ENCODE data around the gene SLC37A1.

SLC37A1 gene

DNA sequence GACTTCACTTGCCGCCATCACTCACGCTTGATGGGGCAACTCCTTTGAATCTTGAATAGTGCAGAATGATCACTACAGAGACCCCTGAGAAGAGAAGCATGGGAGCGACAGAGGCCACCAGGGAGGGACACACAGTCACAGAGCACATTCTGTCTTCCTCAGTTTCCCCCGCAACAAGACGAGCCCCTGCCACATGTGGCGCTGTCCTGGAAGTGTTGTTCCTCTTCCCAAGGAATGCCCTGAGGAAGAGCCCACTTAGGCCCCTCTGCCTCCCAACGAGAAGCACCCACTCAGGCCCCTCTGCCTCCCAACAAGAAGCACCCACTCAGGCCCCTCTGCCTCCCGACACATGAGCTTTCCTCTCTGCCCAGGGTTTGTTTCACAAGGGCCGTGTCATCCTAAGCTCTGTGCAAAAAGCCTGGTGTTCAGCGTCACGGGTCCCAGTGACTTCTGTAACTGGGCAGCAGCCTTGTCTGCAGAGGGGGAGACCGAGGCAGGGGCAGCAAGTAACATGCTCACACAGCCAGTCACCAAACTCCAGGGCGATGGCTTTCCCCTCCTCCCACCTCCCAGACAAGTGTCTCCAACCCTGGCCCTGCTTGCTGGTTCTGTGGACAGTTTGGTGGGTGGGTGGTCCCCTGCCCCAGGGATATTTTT is 19.8 kb downstream of the SLC37A1 start:
- Histone ChIP-seq H3K79me1 (ENCODE audit: low read length) (no peaks in the 10 kb centered on the region), H2AK5ac (ENCODE audit: low read length) (no peak overlapping the region), H3K27me3 (ENCODE audit: insufficient read depth, low read length, poor library complexity) (no peaks in the 10 kb centered on the region), H4K8ac (ENCODE audit: low read depth, low read length) (no peak overlapping the region), H3K4me2 (ENCODE audit: low read length) (no peak overlapping the region), H3K18ac (ENCODE audit: low read length) (no peak overlapping the region), H3K4me3 (ENCODE audit: low read length) (no peak overlapping the region), H3K27ac (ENCODE audit: low read depth, low read length) (no peak overlapping the region), H3K4me1 (ENCODE audit: control insufficient read depth, low read depth, low read length) (no peaks in the 10 kb centered on the region), H3K23ac (ENCODE audit: low read length) (no peak overlapping the region), H2BK120ac (ENCODE audit: low read depth, low read length) (no peak overlapping the region), H3K9ac (ENCODE audit: low read length) (no peak overlapping the region), H2BK5ac (ENCODE audit: low read length) (no peak overlapping the region), H3K36me3 (ENCODE audit: control insufficient read depth, insufficient read depth, low read length) (no peaks in the 10 kb centered on the region), H3K4ac (ENCODE audit: low read depth, low read length) (no peak overlapping the region), H4K5ac (ENCODE audit: low read length) (no peak overlapping the region), H3K79me2 (ENCODE audit: control insufficient read depth, insufficient read depth, low read length) (no peaks in the 10 kb centered on the region), H2BK15ac (replicated peaks; ENCODE audit: low read depth) (no peak overlapping the region), H3K56ac (ENCODE audit: low read length) (no peak overlapping the region)
- DNase-seq: no peak
- no CpG with 5 or more reads among the region's 13 CpGs for WGBS (ENCODE audit: extremely low coverage, insufficient coverage, low lambda C conversion rate)

DNA sequence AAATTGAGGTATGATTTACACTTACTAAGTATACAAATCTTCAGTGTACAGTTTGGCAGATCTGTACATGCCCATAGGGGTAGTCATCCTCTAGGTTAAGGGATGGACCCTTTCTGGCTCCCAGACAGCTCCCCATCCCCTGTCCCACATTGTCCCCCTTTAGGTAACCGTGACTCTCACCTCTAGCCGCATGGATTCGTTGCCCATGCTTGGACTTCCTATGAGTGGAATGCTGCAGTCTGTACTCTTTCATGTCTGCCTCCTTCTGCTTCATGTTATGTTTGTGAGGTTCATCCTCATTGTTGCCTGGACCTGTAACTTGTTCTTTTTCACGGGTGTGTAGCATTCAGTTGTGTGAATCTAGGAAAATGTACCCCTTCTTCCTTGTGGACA is 20.3 kb downstream of the SLC37A1 start:
- WGBS (ENCODE audit: extremely low coverage, insufficient coverage, low lambda C conversion rate): no CpG with 5 or more reads among the region's 4 CpGs
- H3K56ac ChIP-seq (ENCODE audit: low read length): peak overlapping the region; percentile 25
- no peak overlapping the region for H2BK15ac ChIP-seq (replicated peaks; ENCODE audit: low read depth)
- H2AK5ac ChIP-seq (ENCODE audit: low read length): no peak overlapping the region
- no peaks in the 10 kb centered on the region for H3K27me3 ChIP-seq (ENCODE audit: insufficient read depth, low read length, poor library complexity)
- H3K27ac ChIP-seq (ENCODE audit: low read depth, low read length): no peak overlapping the region
- H3K79me1 ChIP-seq (ENCODE audit: low read length): no peaks in the 10 kb centered on the region
- H3K18ac ChIP-seq (ENCODE audit: low read length): no peak overlapping the region
- no peaks in the 10 kb centered on the region for H3K36me3 ChIP-seq (ENCODE audit: control insufficient read depth, insufficient read depth, low read length)
- H3K23ac ChIP-seq (ENCODE audit: low read length): no peak overlapping the region
- H4K5ac ChIP-seq (ENCODE audit: low read length): no peak overlapping the region
- H3K4me1 ChIP-seq (ENCODE audit: control insufficient read depth, low read depth, low read length): no peaks in the 10 kb centered on the region
- H3K4ac ChIP-seq (ENCODE audit: low read depth, low read length): no peak overlapping the region
- H3K4me3 ChIP-seq (ENCODE audit: low read length): no peak overlapping the region
- H3K79me2 ChIP-seq (ENCODE audit: control insufficient read depth, insufficient read depth, low read length): no peaks in the 10 kb centered on the region
- no peak overlapping the region for H2BK5ac ChIP-seq (ENCODE audit: low read length)
- no peak for DNase-seq
- H4K8ac ChIP-seq (ENCODE audit: low read depth, low read length): no peak overlapping the region
- H3K4me2 ChIP-seq (ENCODE audit: low read length): no peak overlapping the region
- no peak overlapping the region for H3K9ac ChIP-seq (ENCODE audit: low read length)
- H2BK120ac ChIP-seq (ENCODE audit: low read depth, low read length): no peak overlapping the region

DNA sequence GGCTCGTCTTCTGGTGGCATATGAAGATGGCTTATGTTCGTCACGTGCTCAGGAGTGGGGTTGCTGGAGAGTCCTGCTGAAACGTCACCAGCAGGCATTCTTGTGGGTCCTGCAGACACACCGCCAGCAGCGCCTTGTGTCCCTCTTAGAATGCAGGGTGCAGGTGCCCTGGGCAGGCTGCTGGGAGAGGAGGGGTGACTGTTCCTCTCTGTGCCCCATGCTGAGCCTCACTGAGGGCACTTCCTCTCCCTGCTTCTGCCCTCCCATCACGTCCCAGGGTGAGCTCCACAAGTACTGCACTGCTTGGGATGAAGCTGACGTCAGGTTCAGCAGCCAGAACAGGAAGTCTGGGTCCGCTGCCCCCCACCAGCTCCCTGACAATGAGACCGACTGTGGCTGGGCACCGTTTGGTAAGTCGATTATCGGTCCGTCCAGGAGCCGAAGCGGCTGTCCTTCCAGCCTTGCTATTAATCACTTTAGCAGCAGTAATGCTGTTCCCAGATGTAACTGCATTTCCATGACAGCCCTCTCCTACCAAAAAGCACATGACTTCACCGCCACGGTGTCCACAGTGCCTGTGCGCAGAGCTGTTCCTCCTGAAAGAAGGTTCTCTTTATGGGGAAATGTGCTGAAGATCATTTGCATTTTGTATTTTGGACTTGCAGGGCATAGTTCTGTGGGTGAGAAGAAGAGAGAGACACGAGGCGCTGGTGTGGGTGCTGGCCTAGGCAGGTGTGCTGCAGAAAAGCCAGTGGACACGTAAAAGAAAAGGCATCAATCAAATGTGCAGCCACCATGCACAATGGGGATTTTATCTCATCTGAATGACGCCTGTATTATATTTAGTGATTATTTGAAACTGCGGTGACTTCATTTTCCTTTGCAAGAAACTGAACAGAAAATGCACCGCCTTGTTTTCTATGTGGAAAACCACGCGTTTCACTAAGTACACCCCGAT is 21.0 kb downstream of the SLC37A1 start:
- Histone ChIP-seq H3K9ac (ENCODE audit: low read length) (no peak overlapping the region), H3K36me3 (ENCODE audit: control insufficient read depth, insufficient read depth, low read length) (no peaks in the 10 kb centered on the region), H2BK5ac (ENCODE audit: low read length) (no peak overlapping the region), H3K27ac (ENCODE audit: low read depth, low read length) (no peak overlapping the region), H3K79me1 (ENCODE audit: low read length) (no peaks in the 10 kb centered on the region), H3K4me1 (ENCODE audit: control insufficient read depth, low read depth, low read length) (no peaks in the 10 kb centered on the region), H3K18ac (ENCODE audit: low read length) (no peak overlapping the region), H2AK5ac (ENCODE audit: low read length) (no peak overlapping the region), H3K4ac (ENCODE audit: low read depth, low read length) (no peak overlapping the region), H2BK120ac (ENCODE audit: low read depth, low read length) (no peak overlapping the region), H3K56ac (ENCODE audit: low read length) (no peak overlapping the region), H4K5ac (ENCODE audit: low read length) (no peak overlapping the region), H3K4me3 (ENCODE audit: low read length) (no peak overlapping the region), H3K23ac (ENCODE audit: low read length) (no peak overlapping the region), H3K4me2 (ENCODE audit: low read length) (no peak overlapping the region), H3K79me2 (ENCODE audit: control insufficient read depth, insufficient read depth, low read length) (no peaks in the 10 kb centered on the region), H4K8ac (ENCODE audit: low read depth, low read length) (no peak overlapping the region), H2BK15ac (replicated peaks; ENCODE audit: low read depth) (no peak overlapping the region), H3K27me3 (ENCODE audit: insufficient read depth, low read length, poor library complexity) (no peaks in the 10 kb centered on the region)
- no peak for DNase-seq
- no CpG with 5 or more reads among the region's 28 CpGs for WGBS (ENCODE audit: extremely low coverage, insufficient coverage, low lambda C conversion rate)

DNA sequence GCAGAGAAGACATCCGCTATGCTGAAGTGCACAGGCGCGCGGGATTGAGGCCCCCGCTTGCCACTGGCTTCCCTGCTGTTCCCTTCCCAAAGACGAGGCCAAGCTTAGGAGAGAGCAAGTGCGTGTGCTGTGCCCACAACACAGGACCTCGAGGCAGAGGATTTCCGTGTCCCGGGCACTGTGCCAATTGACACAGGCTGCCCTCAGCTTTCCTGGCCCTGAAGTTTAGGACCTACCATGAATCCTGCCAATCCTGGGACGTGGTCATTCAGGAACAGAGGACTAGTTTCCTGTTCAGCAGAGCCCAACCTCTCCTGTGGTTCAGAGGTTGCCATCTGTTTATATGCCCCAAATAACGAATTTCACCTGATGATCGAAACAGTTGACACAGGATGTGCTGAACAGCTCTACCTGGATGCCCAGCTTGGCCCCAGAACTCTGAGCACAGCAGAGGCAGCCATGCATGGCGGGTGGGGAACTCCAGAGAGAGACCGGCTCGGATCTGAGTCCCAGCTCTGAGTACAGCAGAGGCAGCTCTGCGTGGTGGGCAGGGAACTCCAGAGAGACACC is 22.0 kb downstream of the SLC37A1 start:
- no peaks in the 10 kb centered on the region for H3K36me3 ChIP-seq (ENCODE audit: control insufficient read depth, insufficient read depth, low read length)
- no peak overlapping the region for H3K4ac ChIP-seq (ENCODE audit: low read depth, low read length)
- H3K56ac ChIP-seq (ENCODE audit: low read length): no peak overlapping the region
- no peaks in the 10 kb centered on the region for H3K4me1 ChIP-seq (ENCODE audit: control insufficient read depth, low read depth, low read length)
- H3K9ac ChIP-seq (ENCODE audit: low read length): no peak overlapping the region
- H2BK5ac ChIP-seq (ENCODE audit: low read length): no peak overlapping the region
- H3K79me1 ChIP-seq (ENCODE audit: low read length): no peaks in the 10 kb centered on the region
- H3K18ac ChIP-seq (ENCODE audit: low read length): no peak overlapping the region
- H3K79me2 ChIP-seq (ENCODE audit: control insufficient read depth, insufficient read depth, low read length): no peaks in the 10 kb centered on the region
- H4K8ac ChIP-seq (ENCODE audit: low read depth, low read length): no peak overlapping the region
- WGBS (ENCODE audit: extremely low coverage, insufficient coverage, low lambda C conversion rate): no CpG with 5 or more reads among the region's 17 CpGs
- DNase-seq: no peak
- no peak overlapping the region for H2BK120ac ChIP-seq (ENCODE audit: low read depth, low read length)
- no peak overlapping the region for H3K23ac ChIP-seq (ENCODE audit: low read length)
- H3K27me3 ChIP-seq (ENCODE audit: insufficient read depth, low read length, poor library complexity): no peaks in the 10 kb centered on the region
- H2BK15ac ChIP-seq (replicated peaks; ENCODE audit: low read depth): no peak overlapping the region
- H3K4me3 ChIP-seq (ENCODE audit: low read length): no peak overlapping the region
- no peak overlapping the region for H3K4me2 ChIP-seq (ENCODE audit: low read length)
- H2AK5ac ChIP-seq (ENCODE audit: low read length): no peak overlapping the region
- no peak overlapping the region for H3K27ac ChIP-seq (ENCODE audit: low read depth, low read length)
- H4K5ac ChIP-seq (ENCODE audit: low read length): no peak overlapping the region

DNA sequence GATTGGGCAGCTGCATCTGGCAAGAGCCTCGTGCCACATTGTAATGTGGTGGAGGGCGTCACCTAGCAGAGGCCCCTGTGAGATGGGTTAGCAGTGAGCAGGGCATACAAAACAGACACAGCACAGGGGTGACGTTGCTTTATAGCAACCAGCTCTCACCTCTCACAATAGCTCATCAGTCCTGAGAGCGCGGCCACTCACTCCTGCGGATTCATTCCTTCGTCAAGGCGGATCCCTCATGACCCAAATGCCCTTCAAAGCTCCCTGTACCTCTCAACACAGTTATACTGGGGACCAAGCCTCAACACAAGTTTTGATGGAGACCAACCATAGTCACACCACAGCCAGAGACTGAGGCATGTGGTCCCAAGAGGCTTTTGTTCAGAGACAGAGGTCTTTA is 22.9 kb downstream of the SLC37A1 start:
- Histone ChIP-seq H3K18ac (ENCODE audit: low read length) (no peak overlapping the region), H3K79me2 (ENCODE audit: control insufficient read depth, insufficient read depth, low read length) (no peaks in the 10 kb centered on the region), H4K5ac (ENCODE audit: low read length) (no peak overlapping the region), H3K23ac (ENCODE audit: low read length) (no peak overlapping the region), H3K4me3 (ENCODE audit: low read length) (no peak overlapping the region), H3K9ac (ENCODE audit: low read length) (no peak overlapping the region), H4K8ac (ENCODE audit: low read depth, low read length) (no peak overlapping the region), H3K4me2 (ENCODE audit: low read length) (no peak overlapping the region), H3K4ac (ENCODE audit: low read depth, low read length) (no peak overlapping the region), H3K27me3 (ENCODE audit: insufficient read depth, low read length, poor library complexity) (no peaks in the 10 kb centered on the region), H3K27ac (ENCODE audit: low read depth, low read length) (no peak overlapping the region), H3K36me3 (ENCODE audit: control insufficient read depth, insufficient read depth, low read length) (no peaks in the 10 kb centered on the region), H3K56ac (ENCODE audit: low read length) (no peak overlapping the region), H2BK15ac (replicated peaks; ENCODE audit: low read depth) (no peak overlapping the region), H2BK120ac (ENCODE audit: low read depth, low read length) (no peak overlapping the region), H2AK5ac (ENCODE audit: low read length) (no peak overlapping the region), H2BK5ac (ENCODE audit: low read length) (no peak overlapping the region), H3K79me1 (ENCODE audit: low read length) (no peaks in the 10 kb centered on the region), H3K4me1 (ENCODE audit: control insufficient read depth, low read depth, low read length) (no peaks in the 10 kb centered on the region)
- no peak for DNase-seq
- WGBS (ENCODE audit: extremely low coverage, insufficient coverage, low lambda C conversion rate): no CpG with 5 or more reads among the region's 8 CpGs
